C4-2B (cell line): ENCODE data around the gene ST6GALNAC3.

Source experiments
- H3K27ac ChIP-seq: fragments of 450-650 bp; 2 replicates; pipeline ENCODE4 v1.5.1; 2017
- ZFX ChIP-seq: fragments of 450-650 bp; IDR thresholded peaks from 2 replicates; pipeline ENCODE4 v1.6.1; 2017
- TF ChIP-seq, protein P1 (sequence below): fragments of 450-650 bp; conservative IDR thresholded peaks from 2 replicates; pipeline ENCODE4 v1.5.1; 2017; ENCODE audit warnings: mild to moderate bottlenecking

ST6GALNAC3 gene

DNA sequence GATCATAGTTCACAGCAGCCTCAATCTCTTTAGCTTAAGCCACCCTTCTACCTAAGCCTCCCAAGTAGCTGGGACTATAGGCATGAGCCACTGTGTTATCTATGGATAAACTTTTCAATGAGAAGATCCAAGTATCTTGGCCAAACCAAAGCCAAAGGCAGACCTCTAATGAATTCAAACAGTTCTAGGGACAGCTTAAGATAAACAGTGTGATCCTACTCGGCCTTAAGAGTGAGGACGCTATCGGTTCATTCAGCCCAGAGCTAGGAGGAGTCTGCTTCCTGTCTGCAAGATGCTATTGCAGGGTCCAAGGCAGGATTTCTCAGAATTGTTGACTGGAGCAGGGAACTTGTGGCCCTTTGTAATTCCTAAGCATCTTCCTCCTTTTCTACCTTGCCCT is 368.7 kb downstream of the ST6GALNAC3 start:
- TF ChIP-seq, protein P1, sequence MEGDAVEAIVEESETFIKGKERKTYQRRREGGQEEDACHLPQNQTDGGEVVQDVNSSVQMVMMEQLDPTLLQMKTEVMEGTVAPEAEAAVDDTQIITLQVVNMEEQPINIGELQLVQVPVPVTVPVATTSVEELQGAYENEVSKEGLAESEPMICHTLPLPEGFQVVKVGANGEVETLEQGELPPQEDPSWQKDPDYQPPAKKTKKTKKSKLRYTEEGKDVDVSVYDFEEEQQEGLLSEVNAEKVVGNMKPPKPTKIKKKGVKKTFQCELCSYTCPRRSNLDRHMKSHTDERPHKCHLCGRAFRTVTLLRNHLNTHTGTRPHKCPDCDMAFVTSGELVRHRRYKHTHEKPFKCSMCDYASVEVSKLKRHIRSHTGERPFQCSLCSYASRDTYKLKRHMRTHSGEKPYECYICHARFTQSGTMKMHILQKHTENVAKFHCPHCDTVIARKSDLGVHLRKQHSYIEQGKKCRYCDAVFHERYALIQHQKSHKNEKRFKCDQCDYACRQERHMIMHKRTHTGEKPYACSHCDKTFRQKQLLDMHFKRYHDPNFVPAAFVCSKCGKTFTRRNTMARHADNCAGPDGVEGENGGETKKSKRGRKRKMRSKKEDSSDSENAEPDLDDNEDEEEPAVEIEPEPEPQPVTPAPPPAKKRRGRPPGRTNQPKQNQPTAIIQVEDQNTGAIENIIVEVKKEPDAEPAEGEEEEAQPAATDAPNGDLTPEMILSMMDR: no peak
- no peak for TF ChIP-seq ZFX
- no peak overlapping the region for H3K27ac ChIP-seq

DNA sequence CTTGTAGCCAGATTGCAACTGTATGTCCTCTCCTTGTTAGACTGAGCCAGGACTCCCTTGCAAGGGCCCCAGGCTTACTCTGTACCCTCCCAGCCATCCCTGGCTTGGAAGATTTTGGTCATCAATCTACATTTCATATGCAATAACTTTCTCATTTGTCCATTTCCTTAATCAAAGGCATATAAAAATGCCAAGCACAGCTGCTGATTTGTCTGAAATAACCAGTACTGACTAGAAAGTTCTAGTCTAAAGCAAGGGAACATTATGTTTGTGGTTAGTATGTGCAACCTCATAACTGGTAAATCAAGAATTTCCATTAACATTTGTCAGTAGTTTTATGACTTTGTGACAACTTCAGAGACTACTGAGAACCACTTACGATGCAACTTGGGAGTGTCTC is 370.2 kb downstream of the ST6GALNAC3 start:
- no peak overlapping the region for H3K27ac ChIP-seq
- no peak for TF ChIP-seq ZFX

DNA sequence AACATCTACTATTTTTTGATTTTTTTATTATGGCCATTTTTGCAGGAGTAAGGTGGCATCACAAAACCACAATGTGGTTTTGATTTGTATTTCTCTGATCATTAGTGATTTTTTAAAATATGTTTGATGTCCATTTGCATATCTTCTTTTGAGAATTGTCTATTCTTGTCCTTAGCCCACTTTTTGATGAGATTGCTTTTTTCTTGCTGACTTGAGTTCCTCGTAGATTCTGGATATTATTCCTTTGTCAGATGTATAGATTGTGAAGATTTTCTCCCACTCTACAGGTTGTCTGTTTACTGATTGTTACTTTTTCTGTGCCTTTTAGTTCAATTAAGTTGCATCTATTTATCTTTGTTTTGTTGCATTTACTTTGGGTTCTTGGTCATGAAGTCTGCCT is 375.7 kb downstream of the ST6GALNAC3 start:
- no peak overlapping the region for H3K27ac ChIP-seq
- TF ChIP-seq, protein P1: no peak
- no peak for TF ChIP-seq ZFX

DNA sequence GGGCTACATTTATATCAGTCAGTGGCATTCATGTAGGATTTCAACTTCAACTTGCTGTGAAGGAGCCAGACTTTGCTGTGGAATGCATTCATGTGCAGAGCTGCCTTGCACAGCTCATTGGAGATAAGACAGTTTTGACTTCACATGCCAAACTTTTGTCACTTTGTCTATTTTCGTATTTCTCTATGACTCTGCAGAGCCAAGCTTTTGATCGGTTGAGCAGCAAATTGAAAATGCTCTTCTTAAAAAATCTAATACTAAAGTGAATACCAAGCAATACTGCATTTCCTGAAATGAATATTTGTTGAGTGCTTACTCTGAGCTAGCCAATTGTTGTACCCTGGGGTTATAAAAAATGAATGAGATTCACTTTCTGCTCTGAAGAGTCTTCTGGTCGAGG is 388.7 kb downstream of the ST6GALNAC3 start:
- no peak overlapping the region for H3K27ac ChIP-seq
- TF ChIP-seq, protein P1: no peak

DNA sequence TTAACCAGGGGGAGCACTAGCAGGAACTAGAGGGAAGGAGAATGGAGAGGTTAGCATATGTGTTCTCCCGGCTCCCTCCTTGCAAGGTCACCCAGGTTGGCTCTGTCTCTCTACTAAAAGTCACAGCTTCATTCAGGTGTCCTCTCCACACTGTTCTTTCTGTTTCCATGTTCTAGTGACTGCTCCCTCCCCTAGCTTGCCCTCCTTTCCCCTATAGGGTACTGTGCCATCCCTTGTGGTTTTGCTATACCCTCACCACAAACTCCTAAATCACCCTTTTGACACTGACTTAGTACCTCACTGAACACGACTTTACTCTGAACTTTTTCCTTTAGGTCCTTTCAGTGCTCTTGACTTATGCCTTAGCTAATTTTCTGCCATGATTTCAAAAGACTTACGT is 389.3 kb downstream of the ST6GALNAC3 start:
- no peak overlapping the region for H3K27ac ChIP-seq
- no peak for TF ChIP-seq ZFX
- TF ChIP-seq, protein P1: no peak

DNA sequence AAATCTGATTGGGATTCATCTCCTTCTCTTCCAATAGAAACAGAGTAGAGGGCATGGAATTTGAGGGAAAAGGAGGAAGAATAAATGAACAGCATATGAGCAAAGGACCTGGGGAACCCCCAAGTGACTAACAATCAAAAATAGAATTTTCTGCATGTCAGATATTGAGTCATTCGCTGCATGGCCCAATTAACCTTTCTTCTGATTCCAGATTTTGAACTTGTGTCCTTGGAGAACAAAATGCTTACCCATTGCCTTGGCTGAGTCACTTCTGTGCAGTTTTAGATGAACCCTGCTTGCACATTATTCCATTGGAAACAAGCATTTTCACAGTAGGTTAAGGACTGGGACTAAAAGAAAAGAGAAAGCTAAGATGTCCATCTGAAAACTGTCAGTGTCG is 390.5 kb downstream of the ST6GALNAC3 start:
- no peak overlapping the region for H3K27ac ChIP-seq
- no peak for TF ChIP-seq ZFX
- TF ChIP-seq, protein P1: no peak

DNA sequence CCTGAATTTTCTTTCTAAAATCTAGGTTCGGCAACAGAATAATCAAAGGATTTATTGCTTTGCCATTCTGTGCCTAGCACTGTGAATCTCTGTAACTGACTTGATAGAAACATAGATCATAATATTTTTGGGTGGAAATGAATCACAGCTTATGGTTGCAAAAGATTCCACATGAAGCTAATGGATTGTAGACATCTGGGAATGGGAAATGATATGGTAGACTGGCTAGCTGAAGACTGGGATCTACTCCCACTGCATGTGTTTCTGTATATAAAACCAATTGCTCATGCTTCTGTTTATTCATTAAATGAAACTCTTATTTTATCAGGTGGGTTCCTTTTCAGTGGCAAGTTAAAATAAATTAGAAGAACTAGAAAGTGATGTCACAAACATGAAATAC is 395.6 kb downstream of the ST6GALNAC3 start:
- TF ChIP-seq, protein P1: no peak
- TF ChIP-seq ZFX: no peak
- no peak overlapping the region for H3K27ac ChIP-seq

DNA sequence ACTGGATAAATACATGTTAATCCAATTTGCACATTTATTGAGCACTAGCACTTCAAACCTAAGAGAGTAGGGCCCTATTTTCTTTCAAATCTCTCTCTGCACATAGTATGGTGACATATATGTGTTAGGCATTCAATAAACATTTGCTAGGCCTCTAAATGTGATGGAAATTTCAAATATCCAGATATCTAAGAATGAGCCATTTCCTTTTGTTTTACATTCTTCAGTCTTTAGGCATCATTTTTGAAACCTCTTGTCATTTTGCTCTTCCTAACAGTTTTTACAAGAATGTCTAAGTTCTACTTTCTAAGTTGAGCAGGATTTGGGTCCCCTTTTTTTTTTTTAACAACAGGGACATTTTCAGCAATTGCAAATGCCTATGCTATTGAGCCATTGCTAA is 397.0 kb downstream of the ST6GALNAC3 start:
- no peak for TF ChIP-seq ZFX
- TF ChIP-seq, protein P1: no peak
- H3K27ac ChIP-seq: no peak overlapping the region
